A549 treated with Hydrocortisone at 1 μM for 4 hours (cell line): ENCODE measurements around the gene HEATR1. TPM values are rescaled to one million over a fixed set of nuclear protein-coding genes. Genes with fewer than 3 reads are reported as not detected.

Experiments used
- total RNA-seq: library from RNA; stranded (reverse); fragments of 200-300 nt; extraction: Qiagen RNA extraction; gene quantifications from 5 replicates; pipeline ENCODE4 v1.2.3, GENCODE V29; 2022

Gene HEATR1
- total RNA-seq = 24.0 to 29.7 TPM (median 25.4 TPM) in 5 replicates

DNA sequence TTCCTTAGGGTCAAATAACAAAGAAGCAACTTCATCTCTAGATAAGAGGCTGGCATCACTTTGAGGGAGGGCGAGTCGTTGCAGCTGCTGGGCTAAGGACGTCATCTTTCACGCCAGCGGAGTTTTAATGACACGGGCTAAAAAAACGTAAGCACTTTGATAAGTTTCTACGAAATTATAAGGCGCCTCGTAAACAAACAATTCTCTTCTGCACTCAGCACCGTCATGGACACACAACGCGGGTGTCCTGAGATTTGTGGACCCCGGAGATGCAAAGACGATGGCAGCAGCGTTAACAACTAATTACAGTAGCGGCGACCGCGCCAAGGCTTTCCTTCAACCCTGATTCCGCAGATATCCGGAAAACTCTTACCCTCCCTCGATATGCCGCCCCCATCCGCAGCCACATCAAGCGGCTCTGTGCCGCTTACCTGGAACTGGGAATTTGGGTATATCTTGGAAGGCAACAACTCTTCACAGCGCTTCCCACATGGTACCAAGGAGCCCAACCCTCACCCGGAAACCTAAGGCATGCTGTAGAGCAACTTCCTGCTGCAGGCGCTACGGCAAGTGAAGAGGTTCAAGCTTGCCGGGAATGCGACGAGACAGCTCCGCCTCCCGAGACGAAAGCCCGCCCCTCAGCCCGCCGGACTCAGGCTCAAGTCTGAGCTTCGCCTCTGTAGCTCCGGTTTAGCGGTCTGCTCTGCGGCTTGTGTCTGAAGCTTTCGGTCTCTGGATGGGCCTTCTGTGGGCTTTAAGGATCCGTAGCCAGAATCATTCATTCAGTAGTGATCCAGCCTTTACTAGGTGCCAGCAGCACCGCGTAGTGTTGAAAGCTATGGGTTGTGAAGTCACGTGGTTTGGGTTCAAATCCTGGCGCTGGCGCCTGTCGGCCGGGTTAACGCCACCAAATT is at the start of gene HEATR1:
Gene HEATR1, minus strand, starts transcription at position 526 of the 914 bp plus-strand sequence. Its CDS starts 421 bp downstream, at position 105.

GRCh38 chr1:236523704-236524141 is 80.6 kb downstream of the HEATR1 start, which contains the start of gene LGALS8:
TSS of gene LGALS8 (plus strand) at chr1:236523982. CDS start at chr1:236526071, 2,089 bp downstream.

Other genes starting within 250 kb of the HEATR1 start
- gene EDARADD, start 210.2 kb downstream of the HEATR1 start, total RNA-seq = 2.9 to 3.6 TPM (median 3.2 TPM) in 5 replicates
- gene LGALS8, start 80.5 kb downstream of the HEATR1 start, total RNA-seq = 27.9 to 48.0 TPM (median 30.4 TPM) in 5 replicates
- 0.01 to 0.15 TPM (median 0.06 TPM) in 4 of 5 replicates, not detected in the other for gene ACTN2, start 82.0 kb upstream of the HEATR1 start, total RNA-seq
- gene MTR, start 190.8 kb upstream of the HEATR1 start, total RNA-seq = 4.4 to 8.8 TPM (median 6.6 TPM) in 5 replicates